Right kidney (tissue), 1 donor: ENCODE results near the gene FHIT.
"Not testable (repeated sequence)": the region's sequence is repeated elsewhere in the genome, so short reads cannot be mapped to it uniquely, and the experiment has no call there.

Experiments
- DNase-seq: peaks from one replicate; pipeline ENCODE4 v3.0.0-alpha.2; 2016

The FHIT gene

GRCh38 chr3:59992578-59992977, 1258.7 kb downstream of the FHIT start:
- no peak for DNase-seq

- no peak for DNase-seq
Observed at GRCh38 chr3:59990915-59991314, 1260.3 kb downstream of the FHIT start.

- no peak for DNase-seq
Observed at GRCh38 chr3:59982510-59982909, 1268.7 kb downstream of the FHIT start.

GRCh38 chr3:59981377-59981776, 1269.9 kb downstream of the FHIT start:
- DNase-seq: no peak

- no peak for DNase-seq
Observed at GRCh38 chr3:59980576-59980975, 1270.7 kb downstream of the FHIT start.

- no peak for DNase-seq
Observed at GRCh38 chr3:59979542-59979941, 1271.7 kb downstream of the FHIT start.

GRCh38 chr3:59978979-59979378, 1272.3 kb downstream of the FHIT start:
- DNase-seq: no peak

- no peak for DNase-seq
Observed at GRCh38 chr3:59970796-59971195, 1280.5 kb downstream of the FHIT start.

GRCh38 chr3:59970376-59970775, 1280.9 kb downstream of the FHIT start:
- DNase-seq: peak; percentile 8

GRCh38 chr3:59968513-59969045, 1282.7 kb downstream of the FHIT start:
- no peak for DNase-seq

- DNase-seq: no peak
Observed at GRCh38 chr3:59963676-59964075, 1287.6 kb downstream of the FHIT start.

GRCh38 chr3:59957150-59957549, 1294.1 kb downstream of the FHIT start:
- DNase-seq: no peak

- DNase-seq: no peak
Observed at GRCh38 chr3:59953104-59953503, 1298.1 kb downstream of the FHIT start.

GRCh38 chr3:59949311-59949710, 1301.9 kb downstream of the FHIT start:
- no peak for DNase-seq

GRCh38 chr3:59946401-59946800, 1304.9 kb downstream of the FHIT start:
- no peak for DNase-seq

- no peak for DNase-seq
Observed at GRCh38 chr3:59940718-59941117, 1310.5 kb downstream of the FHIT start.

- no peak for DNase-seq
Observed at GRCh38 chr3:59939826-59940426, 1311.3 kb downstream of the FHIT start.

- no peak for DNase-seq
Observed at GRCh38 chr3:59938828-59939227, 1312.4 kb downstream of the FHIT start.

- no peak for DNase-seq
Observed at GRCh38 chr3:59937201-59937600, 1314.1 kb downstream of the FHIT start.

GRCh38 chr3:59936472-59936871, 1314.8 kb downstream of the FHIT start:
- DNase-seq: no peak

GRCh38 chr3:59935025-59935424, 1316.2 kb downstream of the FHIT start:
- DNase-seq: no peak

- not testable (repeated sequence) for DNase-seq
Observed at GRCh38 chr3:59934560-59934959, 1316.7 kb downstream of the FHIT start.

GRCh38 chr3:59930170-59930569, 1321.1 kb downstream of the FHIT start:
- no peak for DNase-seq

GRCh38 chr3:59927056-59927455, 1324.2 kb downstream of the FHIT start:
- DNase-seq: no peak

GRCh38 chr3:59925946-59926345, 1325.3 kb downstream of the FHIT start:
- no peak for DNase-seq
